ENCODE results near the gene HSPB9. TPM values are rescaled to one million over a fixed set of nuclear protein-coding genes. Genes with fewer than 3 reads are reported as not detected.

Gene HSPB9
- total and polyA plus RNA-seq, 2 donors (not counting 3 experiments of a cell fraction or from before 2014, with no cell fraction given), result not detected

DNA sequence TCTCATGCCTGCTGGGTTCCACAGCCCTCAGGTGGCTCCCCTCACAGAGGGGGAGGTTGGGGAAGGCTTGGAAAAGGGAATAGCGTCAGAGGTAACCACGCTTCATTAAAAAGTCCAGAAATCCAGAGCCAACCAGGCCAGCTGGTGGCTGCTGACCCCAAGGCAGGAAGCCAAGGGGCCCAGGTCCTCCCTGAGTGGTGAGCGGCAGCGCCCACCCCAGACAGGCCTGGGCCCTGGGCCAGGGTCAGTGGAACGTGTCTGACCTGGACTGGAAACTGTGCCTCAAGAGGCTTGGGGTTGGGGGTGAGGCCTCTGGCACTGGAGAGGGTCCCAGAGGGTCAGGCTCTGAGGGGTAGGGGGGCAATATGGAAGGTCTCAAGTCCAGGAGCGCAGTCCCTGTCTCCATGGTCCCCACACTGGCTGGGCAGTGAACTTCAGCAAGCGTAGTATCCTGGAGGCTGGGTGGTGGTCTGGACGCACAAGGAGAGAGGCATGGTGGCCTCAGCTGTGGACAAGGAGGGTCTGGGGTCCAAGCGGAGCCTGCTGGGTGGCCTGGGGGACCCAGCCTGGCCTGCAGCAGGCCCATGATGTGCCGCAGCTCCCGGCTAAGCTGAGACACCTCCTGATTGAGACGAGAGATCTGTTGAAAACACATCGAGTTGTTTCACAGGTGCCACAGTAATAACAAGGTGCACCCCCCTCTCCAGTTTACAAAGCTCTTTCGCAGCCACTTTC, 37.4 kb downstream of the HSPB9 start:
- H3K9ac ChIP-seq (replicated peaks; ENCODE audit: extremely low read depth, insufficient read depth, low read length), result no peak overlapping the region
- H3K27me3 ChIP-seq (ENCODE audit: control insufficient read depth in 2 of 2, insufficient read depth in 2 of 2, low read length in 2 of 2), result no peaks in the 10 kb centered on the region
- TF ChIP-seq JUN (IDR thresholded peaks at IDR 0.05; ENCODE audit: borderline replicate concordance, insufficient read depth, insufficient read length, low read depth), result no peak
- TF ChIP-seq, protein P1, sequence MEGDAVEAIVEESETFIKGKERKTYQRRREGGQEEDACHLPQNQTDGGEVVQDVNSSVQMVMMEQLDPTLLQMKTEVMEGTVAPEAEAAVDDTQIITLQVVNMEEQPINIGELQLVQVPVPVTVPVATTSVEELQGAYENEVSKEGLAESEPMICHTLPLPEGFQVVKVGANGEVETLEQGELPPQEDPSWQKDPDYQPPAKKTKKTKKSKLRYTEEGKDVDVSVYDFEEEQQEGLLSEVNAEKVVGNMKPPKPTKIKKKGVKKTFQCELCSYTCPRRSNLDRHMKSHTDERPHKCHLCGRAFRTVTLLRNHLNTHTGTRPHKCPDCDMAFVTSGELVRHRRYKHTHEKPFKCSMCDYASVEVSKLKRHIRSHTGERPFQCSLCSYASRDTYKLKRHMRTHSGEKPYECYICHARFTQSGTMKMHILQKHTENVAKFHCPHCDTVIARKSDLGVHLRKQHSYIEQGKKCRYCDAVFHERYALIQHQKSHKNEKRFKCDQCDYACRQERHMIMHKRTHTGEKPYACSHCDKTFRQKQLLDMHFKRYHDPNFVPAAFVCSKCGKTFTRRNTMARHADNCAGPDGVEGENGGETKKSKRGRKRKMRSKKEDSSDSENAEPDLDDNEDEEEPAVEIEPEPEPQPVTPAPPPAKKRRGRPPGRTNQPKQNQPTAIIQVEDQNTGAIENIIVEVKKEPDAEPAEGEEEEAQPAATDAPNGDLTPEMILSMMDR (IDR thresholded peaks at IDR 0.05; ENCODE audit: extremely low read depth in 1 of 2, insufficient read depth in 1 of 2, low read depth in 1 of 2, low read length in 2 of 2), result no peak
- TF ChIP-seq POLR2AphosphoS5 (IDR thresholded peaks at IDR 0.05; ENCODE audit: insufficient read depth, low read depth, low read length), result no peak
- TF ChIP-seq, protein P2, sequence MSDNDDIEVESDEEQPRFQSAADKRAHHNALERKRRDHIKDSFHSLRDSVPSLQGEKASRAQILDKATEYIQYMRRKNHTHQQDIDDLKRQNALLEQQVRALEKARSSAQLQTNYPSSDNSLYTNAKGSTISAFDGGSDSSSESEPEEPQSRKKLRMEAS (IDR thresholded peaks at IDR 0.05; ENCODE audit: insufficient read depth, insufficient read length), result no peak
- no peak for TF ChIP-seq POLR2A (IDR thresholded peaks at IDR 0.05; ENCODE audit: low read depth, low read length)
- no peak for TF ChIP-seq MYC (IDR thresholded peaks at IDR 0.05; ENCODE audit: low read depth, low read length)
- no peak for TF ChIP-seq GATA2 (IDR thresholded peaks at IDR 0.05; ENCODE audit: insufficient read depth, insufficient read length, low read depth, low read length)
- no peak for TF ChIP-seq EZH2 (IDR thresholded peaks at IDR 0.05; ENCODE audit: borderline replicate concordance, low read depth, low read length, severe bottlenecking)
- no peak for TF ChIP-seq FOS (IDR thresholded peaks at IDR 0.05; ENCODE audit: borderline replicate concordance, insufficient read depth, low read length)
- no peaks in the 10 kb centered on the region for H3K36me3 ChIP-seq (ENCODE audit: control insufficient read depth in 2 of 2, extremely low read depth in 1 of 2, insufficient read depth in 2 of 2, low read length in 2 of 2)
- FAIRE-seq (no peak), DNase-seq (ENCODE audit: low read depth, low spot score) (no peak)
- no peaks in the 10 kb centered on the region for H3K79me2 ChIP-seq (ENCODE audit: control insufficient read depth, insufficient read depth, low read length)
- H3K4me3 ChIP-seq (replicated peaks in 1 of 3; ENCODE audit: insufficient read depth in 1 of 3, low read depth in 1 of 3, low read length in 3 of 3), result no peak overlapping the region
- H3K27ac ChIP-seq (ENCODE audit: insufficient read depth, low read depth, low read length), result no peak overlapping the region
- intact Hi-C loops (cut with micrococcal nuclease), result no loop called here
- H4K20me1 ChIP-seq (replicated peaks; ENCODE audit: control insufficient read depth, extremely low read depth, insufficient read depth, low read length), result no peaks in the 10 kb centered on the region
- no TSS peak for BruUV-seq (replicated peaks)
- POLR2A ChIA-PET, result no interaction called here
- H3K9me3 ChIP-seq (replicated peaks; ENCODE audit: control insufficient read depth, insufficient read depth, low read length), result no peaks in the 10 kb centered on the region
- no peaks in the 10 kb centered on the region for H3K9me1 ChIP-seq (replicated peaks; ENCODE audit: control insufficient read depth, extremely low read depth, insufficient read depth, low read length)
- H2AFZ ChIP-seq (ENCODE audit: low read depth, low read length), result no peak overlapping the region
- CTCF ChIA-PET, result no interaction called here
- no peak overlapping the region for H3K4me2 ChIP-seq (ENCODE audit: insufficient read depth, low read length)
- dilution Hi-C loops (cut with MboI; ENCODE audit: extremely low pct_ligation_motif_present, low sequenced_read_pairs), result no loop called here
- peaks cover 4% of the 10 kb centered on the region for H3K4me1 ChIP-seq (ENCODE audit: control insufficient read depth, extremely low read depth, insufficient read depth, low read length)
